NB4 (cell line): ENCODE data around the gene NME7.
"Not testable (repeated sequence)": the region's sequence is repeated elsewhere in the genome, so short reads cannot be mapped to it uniquely, and the experiment has no call there.

Experiments
- POLR2A ChIP-seq: IDR thresholded peaks from 2 replicates; pipeline ENCODE4 v1.6.1; 2011; ENCODE audit warnings: mild to moderate bottlenecking; ENCODE audit not compliant: insufficient read length; ENCODE audit errors: extremely low read depth
- TF ChIP-seq, protein P1 (sequence below): IDR thresholded peaks from 2 replicates; pipeline ENCODE4 v1.6.1; 2011; ENCODE audit warnings: low read depth, low read length

DNA sequence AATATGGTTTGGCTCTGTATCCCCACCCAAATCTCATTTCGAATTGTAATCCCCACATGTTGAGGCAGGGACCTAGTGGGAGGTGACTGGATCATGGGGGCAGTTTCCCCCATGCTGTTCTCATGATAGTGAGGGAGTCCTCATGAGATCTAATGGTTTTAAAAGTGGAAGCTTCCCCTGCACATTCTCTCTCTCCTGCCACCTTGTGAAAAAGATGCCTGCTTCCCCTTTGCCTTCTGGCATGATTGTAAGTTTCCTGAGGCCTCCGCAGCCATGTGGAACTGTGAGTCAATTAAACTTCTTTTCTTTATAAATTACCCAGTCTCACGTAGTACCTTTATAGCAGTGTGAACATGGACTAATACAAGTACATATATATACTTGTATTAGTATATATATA is 25.5 kb downstream of the NME7 start:
- TF ChIP-seq, protein P1, sequence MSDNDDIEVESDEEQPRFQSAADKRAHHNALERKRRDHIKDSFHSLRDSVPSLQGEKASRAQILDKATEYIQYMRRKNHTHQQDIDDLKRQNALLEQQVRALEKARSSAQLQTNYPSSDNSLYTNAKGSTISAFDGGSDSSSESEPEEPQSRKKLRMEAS, result not testable (repeated sequence)
- TF ChIP-seq POLR2A, result not testable (repeated sequence)
